ENCODE results near the gene PRR12.

PRR12 gene

DNA sequence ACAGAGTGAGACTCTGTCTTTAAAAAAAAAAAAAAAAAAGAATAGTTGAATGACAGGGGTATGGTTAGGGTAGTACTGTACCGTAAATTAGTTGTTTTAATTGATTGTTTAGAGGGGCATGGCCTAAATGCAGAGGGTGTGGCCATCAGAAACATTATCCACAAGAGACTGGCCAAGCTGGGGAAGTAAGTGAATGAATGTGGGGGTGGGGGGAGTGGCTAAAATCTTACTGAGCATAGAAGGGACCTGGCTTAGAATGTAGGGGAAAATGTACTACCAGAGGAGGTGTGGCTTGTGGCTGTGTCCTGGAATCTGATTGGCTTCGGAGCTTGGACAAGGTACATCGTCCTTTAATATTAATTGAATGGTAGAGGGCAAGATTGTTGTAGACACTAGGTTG lies 78.5 kb downstream of the PRR12 start:
- no peak for DNase-seq

DNA sequence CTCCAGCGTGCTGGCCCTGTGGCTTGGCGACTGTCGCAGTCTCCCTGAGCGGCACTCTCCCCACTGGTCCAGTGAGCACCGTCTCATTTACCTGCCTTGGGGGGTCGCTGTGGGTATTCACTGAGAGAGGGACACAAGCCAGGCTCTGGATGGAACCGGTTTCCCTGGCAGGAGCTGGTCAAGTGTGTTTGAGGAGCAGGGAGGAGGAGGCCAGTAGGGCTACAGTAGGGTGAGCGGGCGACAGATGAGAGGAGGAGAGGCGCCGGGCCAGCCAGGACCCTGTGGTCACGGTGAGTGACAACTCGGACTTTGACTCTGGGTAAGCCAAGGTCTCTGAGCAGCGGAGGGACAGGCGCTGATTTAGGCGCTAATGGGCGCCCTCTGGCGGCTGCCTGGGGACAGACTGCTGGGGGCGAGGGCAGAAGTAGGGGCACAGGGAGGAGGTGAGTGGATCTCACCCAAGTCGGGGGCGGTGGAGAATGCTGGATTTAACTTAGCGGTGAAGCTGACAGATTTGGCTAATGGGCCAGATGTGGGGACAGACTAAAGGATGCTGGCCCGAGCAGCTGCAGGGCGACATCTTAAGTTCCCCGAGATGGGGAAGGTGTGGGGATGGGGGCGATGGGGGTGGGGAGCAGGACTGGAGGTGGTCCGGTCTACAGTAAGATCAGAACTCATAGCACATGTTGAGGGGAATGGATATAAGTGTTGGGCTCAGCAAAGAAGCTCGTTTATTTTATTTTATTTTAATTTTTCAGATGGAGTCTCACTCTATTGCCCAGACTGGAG lies 81.3 kb downstream of the PRR12 start:
- peak; percentile 67 for DNase-seq

All from CD4-positive, alpha-beta T cell treated with Interleukin-4 for 4 hours (primary cell).